ENCODE data around the gene ARMC10.
"Not testable (repeated sequence)": the region's sequence is repeated elsewhere in the genome, so short reads cannot be mapped to it uniquely, and the experiment has no call there.

Gene ARMC10

GRCh38 chr7:103129702-103130549 lies 55.0 kb downstream of the ARMC10 start:
- no peak for DNase-seq

- DNase-seq, result no peak
These were observed 56.1 kb downstream of the ARMC10 start for GRCh38 chr7:103130901-103131624.

GRCh38 chr7:103132995-103133688 lies 58.2 kb downstream of the ARMC10 start:
- no peak for DNase-seq

GRCh38 chr7:103134836-103135554 lies 60.1 kb downstream of the ARMC10 start:
- DNase-seq, result peak; percentile 23

GRCh38 chr7:103140061-103140460 lies 65.1 kb downstream of the ARMC10 start:
- DNase-seq, result no peak

- DNase-seq, result no peak
These were observed 65.7 kb downstream of the ARMC10 start for GRCh38 chr7:103140685-103141084.

- peak; percentile 12 for DNase-seq
These were observed 66.9 kb downstream of the ARMC10 start for GRCh38 chr7:103141753-103142404.

- DNase-seq, result no peak
These were observed 67.6 kb downstream of the ARMC10 start for GRCh38 chr7:103142494-103142893.

- DNase-seq, result no peak
These were observed 68.9 kb downstream of the ARMC10 start for GRCh38 chr7:103143868-103144267.

GRCh38 chr7:103144754-103145153 lies 69.8 kb downstream of the ARMC10 start:
- not testable (repeated sequence) for DNase-seq

GRCh38 chr7:103148131-103148993 lies 73.4 kb downstream of the ARMC10 start:
- peak; percentile 6 for DNase-seq

Measured in fibroblast of skin of right biceps (primary cell).